HCT116 (cell line): ENCODE data around the gene KLHL40. TPM values are rescaled to one million over a fixed set of nuclear protein-coding genes. Genes with fewer than 3 reads are reported as not detected.

Experiments
- ATAC-seq: fragments of 200-7000 bp; cut with Tn5 transposase; 2 replicates; pipeline ENCODE4 v1.9.1; 2020; ENCODE audit warnings: mild to moderate bottlenecking, moderate library complexity
- BruUV-seq: library from RNA; stranded (reverse); fragments of 400-500 nt; replicated peaks from 2 replicates; lab custom pipeline; 2021; lab: Mats Ljungman, UMichigan
- CTCF ChIA-PET: fragments of 300-600 bp; sonication (Branson Sonifier 250); formaldehyde crosslinking; loops from one replicate; lab custom pipeline; 2021; ENCODE audit warnings: antibody characterized with exemption; lab: Charles Lee
- POLR2A ChIA-PET: fragments of 300-600, 350-600 bp; sonication (Branson Sonifier 250); formaldehyde crosslinking; loops from one replicate; lab custom pipeline; 2021; ENCODE audit warnings: antibody characterized with exemption; lab: Charles Lee
- RAD21 ChIA-PET, 2 experiments: fragments of 300-600 bp; sonication (Branson Sonifier 250); formaldehyde crosslinking; loops; one replicate each; lab custom pipeline; 2023; ENCODE audit warnings: low total read pairs in 2 of 2; ENCODE audit not compliant: uncharacterized antibody in 2 of 2, unreplicated experiment in 2 of 2, low non-redundant PET in 1 of 2; lab: Charles Lee
- DNase-seq: peaks from one replicate; pipeline ENCODE4 v3.0.0-alpha.2; 2010; ENCODE audit warnings: low read depth, low spot score
- H2AFZ ChIP-seq: fragments of 200-600 bp; shearing (Covaris generic), sonication (generic); 2 replicates; pipeline ENCODE4 v1.6.1; 2017; ENCODE audit warnings: low read depth, mixed run types, mixed read lengths, antibody characterized with exemption, low read length; ENCODE audit not compliant: poor library complexity, severe bottlenecking
- H3K27ac ChIP-seq: 2 replicates; pipeline ENCODE4 v1.5.1; 2012; ENCODE audit warnings: low read depth, low read length
- H3K27me3 ChIP-seq: fragments of 200-600 bp; sonication (generic); 2 replicates; pipeline ENCODE4 v1.6.1; 2016; ENCODE audit warnings: mixed run types, low read length, mixed read lengths; ENCODE audit not compliant: insufficient read depth
- H3K36me3 ChIP-seq, 2 experiments: fragments of 200-500 bp in 1 of 2; fragments of 200-600 bp in 1 of 2; sonication (Bioruptor generic) in 1 of 2; sonication (generic) in 1 of 2; 2 replicates each; pipeline versions ENCODE4 v1.5.1 to v1.6.1; 2014 to 2016; ENCODE audit warnings: low read length in 2 of 2, inconsistent platforms in 1 of 2, mixed read lengths in 1 of 2, mixed run types in 1 of 2; ENCODE audit not compliant: insufficient read depth in 2 of 2, control insufficient read depth in 1 of 2
- H3K4me1 ChIP-seq, 2 experiments: fragments of 200-600 bp in 1 of 2; sonication (generic) in 1 of 2; 2 replicates each; pipeline versions ENCODE4 v1.5.1 to v1.6.1; 2012 to 2017; ENCODE audit warnings: low read length in 2 of 2, inconsistent platforms in 1 of 2, mild to moderate bottlenecking in 1 of 2, mixed read lengths in 1 of 2, mixed run types in 1 of 2, moderate library complexity in 1 of 2; ENCODE audit not compliant: insufficient read depth in 2 of 2, control insufficient read depth in 1 of 2
- H3K4me2 ChIP-seq: fragments of 200-600 bp; sonication (generic); 2 replicates; pipeline ENCODE4 v1.6.1; 2017; ENCODE audit warnings: mixed run types, low read length, mixed read lengths
- H3K4me3 ChIP-seq, 2 experiments: fragments of 200-600 bp in 1 of 2; sonication (generic) in 1 of 2; replicated peaks in 1 of 2; 2 replicates each; pipeline ENCODE4 v1.5.1; 2011 to 2016; ENCODE audit warnings: low read length in 2 of 2, control low read depth in 1 of 2, low read depth in 1 of 2, mild to moderate bottlenecking in 1 of 2, mixed read lengths in 1 of 2, mixed run types in 1 of 2
- H3K79me2 ChIP-seq: fragments of 200-600 bp; sonication (generic); 2 replicates; pipeline ENCODE4 v1.6.1; 2017; ENCODE audit warnings: mild to moderate bottlenecking, mixed run types, low read length, moderate library complexity, mixed read lengths; ENCODE audit not compliant: insufficient read depth
- H3K9ac ChIP-seq: fragments of 200-600 bp; sonication (generic); 2 replicates; pipeline ENCODE4 v1.6.1; 2016; ENCODE audit warnings: low read length, mixed read lengths
- H3K9me2 ChIP-seq: fragments of 200-600 bp; sonication (generic), shearing (Covaris generic); 2 replicates; pipeline ENCODE4 v1.6.1; 2017; ENCODE audit warnings: mixed run types, mild to moderate bottlenecking, moderate library complexity; ENCODE audit not compliant: insufficient read depth
- H3K9me3 ChIP-seq, 2 experiments: fragments of 200-500 bp in 1 of 2; fragments of 200-600 bp in 1 of 2; sonication (Bioruptor generic) in 1 of 2; sonication (generic) in 1 of 2; 2 replicates each; pipeline ENCODE4 v1.6.1; 2014 to 2017; ENCODE audit warnings: low read length in 2 of 2, mixed read lengths in 2 of 2, inconsistent platforms in 1 of 2, low read depth in 1 of 2, mild to moderate bottlenecking in 1 of 2, mixed run types in 1 of 2, moderate library complexity in 1 of 2; ENCODE audit not compliant: control insufficient read depth in 1 of 2, insufficient read depth in 1 of 2
- H4K20me1 ChIP-seq: fragments of 200-600 bp; sonication (generic), shearing (Covaris generic); 2 replicates; pipeline ENCODE4 v1.6.1; 2017; ENCODE audit warnings: mixed run types, mild to moderate bottlenecking, moderate library complexity; ENCODE audit not compliant: insufficient read depth
- CEBPB ChIP-seq: IDR thresholded peaks from 2 replicates; pipeline ENCODE4 v1.6.1; 2012; ENCODE audit warnings: low read depth
- CTCF ChIP-seq, 3 experiments: fragments of 200-600 bp in 1 of 3; sonication (generic) in 1 of 3; IDR thresholded peaks in 2 of 3; conservative IDR thresholded peaks in 1 of 3; 2 replicates each; pipeline ENCODE4 v1.5.1; 2012 to 2017; ENCODE audit warnings: low read depth in 2 of 3, low read length in 2 of 3, antibody characterized with exemption in 1 of 3, borderline replicate concordance in 1 of 3, control low read depth in 1 of 3, mild to moderate bottlenecking in 1 of 3, mixed read lengths in 1 of 3, mixed run types in 1 of 3, moderate library complexity in 1 of 3; ENCODE audit not compliant: insufficient read depth in 1 of 3
- EZH2phosphoT487 ChIP-seq: fragments of 200-600 bp; IDR thresholded peaks from 2 replicates; pipeline ENCODE4 v1.6.1; 2018; ENCODE audit warnings: antibody characterized with exemption, borderline replicate concordance
- MAX ChIP-seq: IDR thresholded peaks from 2 replicates; pipeline ENCODE4 v1.6.1; 2012
- POLR2A ChIP-seq: IDR thresholded peaks from 2 replicates; pipeline ENCODE4 v1.7.0; 2011; ENCODE audit warnings: borderline replicate concordance; ENCODE audit not compliant: insufficient read depth, insufficient read length; ENCODE audit errors: extremely low read depth
- POLR2AphosphoS5 ChIP-seq: IDR thresholded peaks from 2 replicates; pipeline ENCODE4 v1.6.1; 2011; ENCODE audit warnings: mild to moderate bottlenecking, low read depth, low read length, moderate library complexity
- SIN3A ChIP-seq: IDR thresholded peaks from 2 replicates; pipeline ENCODE4 v1.6.1; 2012; ENCODE audit warnings: low read depth
- SP1 ChIP-seq: IDR thresholded peaks from 2 replicates; pipeline ENCODE4 v1.6.1; 2012; ENCODE audit warnings: low read depth
- SRF ChIP-seq: IDR thresholded peaks from 2 replicates; pipeline ENCODE4 v1.6.1; 2012; ENCODE audit warnings: low read depth
- TCF7L2 ChIP-seq: IDR thresholded peaks from 2 replicates; pipeline ENCODE4 v1.7.0; 2011; ENCODE audit warnings: borderline replicate concordance, inconsistent platforms; ENCODE audit not compliant: insufficient read depth, insufficient read length; ENCODE audit errors: extremely low read depth
- YY1 ChIP-seq: IDR thresholded peaks from 2 replicates; pipeline ENCODE4 v1.6.1; 2011; ENCODE audit warnings: low read length, low read depth, moderate library complexity, mild to moderate bottlenecking; ENCODE audit not compliant: insufficient replicate concordance; ENCODE audit errors: extremely low read depth
- ZFX ChIP-seq: fragments of 450-650 bp; IDR thresholded peaks from 2 replicates; pipeline ENCODE4 v1.6.1; 2017
- intact Hi-C: fragments of 100-400 bp; cut with micrococcal nuclease; formaldehyde crosslinking; loops from 2 replicates; pipeline ENCODE4 v1.10.0; 2022
- total RNA-seq: library from RNA; stranded (reverse); gene quantifications from one replicate; pipeline ENCODE4 v1.2.1, GENCODE V29; 2021; ENCODE audit not compliant: unreplicated experiment
- TF ChIP-seq, protein P1 (sequence below): IDR thresholded peaks from 2 replicates; pipeline ENCODE4 v1.6.1; 2012
- TF ChIP-seq, protein P2 (sequence below): IDR thresholded peaks from 2 replicates; pipeline ENCODE4 v1.6.1; 2012; ENCODE audit warnings: low read depth

The KLHL40 gene
- total RNA-seq, 1 experiment from 2014 or later = not detected

DNA sequence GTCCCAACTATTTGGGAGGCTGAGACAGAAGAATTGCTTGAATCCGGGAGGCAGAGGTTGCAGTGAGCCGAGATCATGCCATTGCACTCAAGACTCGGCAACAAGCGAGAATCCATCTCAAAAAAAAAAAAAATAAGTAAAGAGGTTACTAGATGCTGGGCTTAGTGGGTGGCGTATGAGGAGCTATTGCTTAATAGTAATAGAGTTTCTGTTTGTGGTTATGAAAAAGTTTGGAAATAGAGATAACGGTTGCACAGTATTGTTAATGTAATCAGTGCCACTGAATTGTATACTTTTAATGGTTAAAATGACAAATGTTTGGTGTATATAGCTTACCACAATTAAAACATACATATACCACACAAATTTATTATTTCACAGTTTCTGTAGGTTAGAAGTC is 32.0 kb downstream of the KLHL40 start:
- no peak overlapping the region for H3K9ac ChIP-seq
- no peaks in the 10 kb centered on the region for H3K36me3 ChIP-seq
- H3K4me2 ChIP-seq = no peak overlapping the region
- H3K9me3 ChIP-seq = no peaks in the 10 kb centered on the region
- H4K20me1 ChIP-seq = no peaks in the 10 kb centered on the region
- no peaks in the 10 kb centered on the region for H3K79me2 ChIP-seq
- no peak overlapping the region for H3K4me3 ChIP-seq
- intact Hi-C loops = no loop called here
- BruUV-seq = no TSS peak
- ATAC-seq (no peak), DNase-seq (no peak)
- RAD21 ChIA-PET = no interaction called here
- no peak overlapping the region for H2AFZ ChIP-seq
- no peak overlapping the region for H3K27ac ChIP-seq
- TF ChIP-seq, protein P1, sequence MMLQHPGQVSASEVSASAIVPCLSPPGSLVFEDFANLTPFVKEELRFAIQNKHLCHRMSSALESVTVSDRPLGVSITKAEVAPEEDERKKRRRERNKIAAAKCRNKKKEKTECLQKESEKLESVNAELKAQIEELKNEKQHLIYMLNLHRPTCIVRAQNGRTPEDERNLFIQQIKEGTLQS = no peak
- TF ChIP-seq EZH2phosphoT487 (no peak), CTCF (IDR thresholded peaks at IDR 0.05 in 2 of 3, conservative IDR thresholded peaks at IDR 0.05 in 1 of 3; ENCODE audit: borderline replicate concordance in 1 of 3, insufficient read depth in 1 of 3, low read depth in 2 of 3, low read length in 2 of 3) (no peak), SP1 (no peak), MAX (no peak), ZFX (no peak), POLR2AphosphoS5 (no peak), SIN3A (no peak), SRF (no peak), TCF7L2 (no peak), POLR2A (no peak), CEBPB (no peak), YY1 (no peak)
- TF ChIP-seq, protein P2, sequence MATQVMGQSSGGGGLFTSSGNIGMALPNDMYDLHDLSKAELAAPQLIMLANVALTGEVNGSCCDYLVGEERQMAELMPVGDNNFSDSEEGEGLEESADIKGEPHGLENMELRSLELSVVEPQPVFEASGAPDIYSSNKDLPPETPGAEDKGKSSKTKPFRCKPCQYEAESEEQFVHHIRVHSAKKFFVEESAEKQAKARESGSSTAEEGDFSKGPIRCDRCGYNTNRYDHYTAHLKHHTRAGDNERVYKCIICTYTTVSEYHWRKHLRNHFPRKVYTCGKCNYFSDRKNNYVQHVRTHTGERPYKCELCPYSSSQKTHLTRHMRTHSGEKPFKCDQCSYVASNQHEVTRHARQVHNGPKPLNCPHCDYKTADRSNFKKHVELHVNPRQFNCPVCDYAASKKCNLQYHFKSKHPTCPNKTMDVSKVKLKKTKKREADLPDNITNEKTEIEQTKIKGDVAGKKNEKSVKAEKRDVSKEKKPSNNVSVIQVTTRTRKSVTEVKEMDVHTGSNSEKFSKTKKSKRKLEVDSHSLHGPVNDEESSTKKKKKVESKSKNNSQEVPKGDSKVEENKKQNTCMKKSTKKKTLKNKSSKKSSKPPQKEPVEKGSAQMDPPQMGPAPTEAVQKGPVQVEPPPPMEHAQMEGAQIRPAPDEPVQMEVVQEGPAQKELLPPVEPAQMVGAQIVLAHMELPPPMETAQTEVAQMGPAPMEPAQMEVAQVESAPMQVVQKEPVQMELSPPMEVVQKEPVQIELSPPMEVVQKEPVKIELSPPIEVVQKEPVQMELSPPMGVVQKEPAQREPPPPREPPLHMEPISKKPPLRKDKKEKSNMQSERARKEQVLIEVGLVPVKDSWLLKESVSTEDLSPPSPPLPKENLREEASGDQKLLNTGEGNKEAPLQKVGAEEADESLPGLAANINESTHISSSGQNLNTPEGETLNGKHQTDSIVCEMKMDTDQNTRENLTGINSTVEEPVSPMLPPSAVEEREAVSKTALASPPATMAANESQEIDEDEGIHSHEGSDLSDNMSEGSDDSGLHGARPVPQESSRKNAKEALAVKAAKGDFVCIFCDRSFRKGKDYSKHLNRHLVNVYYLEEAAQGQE = no peak
- POLR2A ChIA-PET = no interaction called here
- no peaks in the 10 kb centered on the region for H3K9me2 ChIP-seq
- no peaks in the 10 kb centered on the region for H3K4me1 ChIP-seq
- H3K27me3 ChIP-seq = no peaks in the 10 kb centered on the region
- CTCF ChIA-PET = interaction anchor here (0.9 kb wide), 1 partner anchor 27 kb away, joined by 3 read pairs; no protein-coding TSS in a partner anchor
